ENCODE results near the gene AHDC1. TPM values are rescaled to one million over a fixed set of nuclear protein-coding genes. Genes with fewer than 3 reads are reported as not detected.

AHDC1 gene
- total RNA-seq, 1 experiment from 2014 or later: 20.8 TPM

DNA sequence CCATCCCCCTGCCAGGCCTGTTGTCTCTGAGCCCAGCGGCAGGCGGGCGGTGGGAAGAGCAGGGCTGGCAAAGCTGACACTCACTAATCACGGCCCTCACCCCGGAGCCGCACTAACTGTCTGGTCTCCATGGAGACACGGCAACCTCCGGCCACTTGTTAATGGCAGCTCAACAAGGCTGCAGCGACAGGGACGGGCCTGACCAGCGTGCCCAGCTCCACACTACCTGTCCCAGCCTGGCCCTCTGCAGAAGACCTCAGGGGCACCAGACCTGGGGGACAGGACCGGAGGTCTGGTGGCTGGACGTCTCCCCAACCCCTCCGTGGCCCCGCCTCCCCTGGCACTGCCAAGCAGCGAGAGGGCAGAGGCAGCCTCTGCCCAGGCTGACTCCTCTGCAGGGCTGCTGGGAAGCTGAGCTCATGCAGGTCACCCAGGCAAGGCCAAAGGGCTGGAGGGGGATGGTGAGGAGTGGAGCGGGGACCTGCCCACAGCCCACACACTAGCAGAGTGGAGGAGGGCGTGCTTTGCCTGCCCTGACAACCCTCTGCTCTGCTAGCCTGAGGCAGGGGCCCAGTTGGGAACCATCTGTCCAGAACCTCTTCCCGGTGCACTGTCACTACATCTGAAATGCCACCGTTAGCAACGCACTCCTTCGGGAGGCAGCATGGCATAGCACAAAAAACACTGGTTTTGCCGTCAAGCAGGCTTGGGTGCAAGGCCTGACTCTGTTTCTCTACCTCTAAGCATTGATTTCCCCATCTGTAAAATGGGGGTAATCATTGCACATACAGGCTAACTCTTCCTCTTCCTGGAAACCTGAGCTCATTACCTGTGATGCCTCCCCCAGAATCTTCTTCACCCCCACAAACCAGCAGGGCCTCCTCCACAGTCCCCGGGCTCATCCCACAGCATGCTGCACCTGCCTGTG lies 84.3 kb downstream of the AHDC1 start:
- no peak overlapping the region for H3K27ac Mint-ChIP-seq (ENCODE audit: unreplicated experiment)
- CTCF ChIA-PET: interaction anchor here (0.7 kb wide), 1 partner anchor 38 kb away, joined by 3 read pairs; no protein-coding TSS in a partner anchor
- DNase-seq: no peak
- BruUV-seq (replicated peaks): no TSS peak
- no peaks in the 10 kb centered on the region for H3K9me3 Mint-ChIP-seq (ENCODE audit: low read depth, unreplicated experiment)
- intact Hi-C loops (cut with micrococcal nuclease; ENCODE audit: unreplicated experiment): no loop called here
- no peaks in the 10 kb centered on the region for H3K36me3 Mint-ChIP-seq (ENCODE audit: insufficient read depth, unreplicated experiment)
- H3K27me3 Mint-ChIP-seq (ENCODE audit: unreplicated experiment): no peaks in the 10 kb centered on the region
- peaks cover 28% of the 10 kb centered on the region for H3K4me1 Mint-ChIP-seq (ENCODE audit: low read depth, unreplicated experiment)
- TF ChIP-seq, protein P1, sequence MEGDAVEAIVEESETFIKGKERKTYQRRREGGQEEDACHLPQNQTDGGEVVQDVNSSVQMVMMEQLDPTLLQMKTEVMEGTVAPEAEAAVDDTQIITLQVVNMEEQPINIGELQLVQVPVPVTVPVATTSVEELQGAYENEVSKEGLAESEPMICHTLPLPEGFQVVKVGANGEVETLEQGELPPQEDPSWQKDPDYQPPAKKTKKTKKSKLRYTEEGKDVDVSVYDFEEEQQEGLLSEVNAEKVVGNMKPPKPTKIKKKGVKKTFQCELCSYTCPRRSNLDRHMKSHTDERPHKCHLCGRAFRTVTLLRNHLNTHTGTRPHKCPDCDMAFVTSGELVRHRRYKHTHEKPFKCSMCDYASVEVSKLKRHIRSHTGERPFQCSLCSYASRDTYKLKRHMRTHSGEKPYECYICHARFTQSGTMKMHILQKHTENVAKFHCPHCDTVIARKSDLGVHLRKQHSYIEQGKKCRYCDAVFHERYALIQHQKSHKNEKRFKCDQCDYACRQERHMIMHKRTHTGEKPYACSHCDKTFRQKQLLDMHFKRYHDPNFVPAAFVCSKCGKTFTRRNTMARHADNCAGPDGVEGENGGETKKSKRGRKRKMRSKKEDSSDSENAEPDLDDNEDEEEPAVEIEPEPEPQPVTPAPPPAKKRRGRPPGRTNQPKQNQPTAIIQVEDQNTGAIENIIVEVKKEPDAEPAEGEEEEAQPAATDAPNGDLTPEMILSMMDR (IDR thresholded peaks at IDR 0.05; ENCODE audit: unreplicated experiment): no peak
- H3K4me3 Mint-ChIP-seq (ENCODE audit: low read depth, unreplicated experiment): no peak overlapping the region

DNA sequence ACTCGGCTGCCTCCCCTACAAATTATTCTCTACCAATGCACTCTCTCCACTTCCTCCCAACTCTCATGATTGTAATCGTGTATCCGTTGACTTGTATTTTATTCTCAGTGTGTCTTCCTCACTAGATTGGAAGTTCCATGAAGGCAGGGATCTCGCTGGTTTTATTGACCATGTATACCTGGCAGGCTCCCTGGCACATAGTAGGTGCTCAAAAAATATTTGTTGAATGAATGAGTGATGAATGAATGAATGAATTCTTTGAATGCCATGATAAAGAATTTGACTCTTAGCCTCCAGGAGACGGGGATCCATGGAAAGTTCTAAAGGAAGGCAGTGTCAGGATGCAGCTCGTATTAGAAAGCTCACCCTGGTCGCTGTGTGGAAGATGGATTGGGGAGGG lies 85.1 kb downstream of the AHDC1 start:
- no peak overlapping the region for H3K27ac Mint-ChIP-seq (ENCODE audit: unreplicated experiment)
- no peaks in the 10 kb centered on the region for H3K27me3 Mint-ChIP-seq (ENCODE audit: unreplicated experiment)
- CTCF ChIA-PET: interaction anchor here (0.7 kb wide), 1 partner anchor 39 kb away, joined by 3 read pairs; no protein-coding TSS in a partner anchor
- intact Hi-C loops (cut with micrococcal nuclease; ENCODE audit: unreplicated experiment): no loop called here
- no peak for DNase-seq
- TF ChIP-seq, protein P1 (IDR thresholded peaks at IDR 0.05; ENCODE audit: unreplicated experiment): no peak
- H3K4me1 Mint-ChIP-seq (ENCODE audit: low read depth, unreplicated experiment): peaks cover 28% of the 10 kb centered on the region
- no peaks in the 10 kb centered on the region for H3K9me3 Mint-ChIP-seq (ENCODE audit: low read depth, unreplicated experiment)
- no TSS peak for BruUV-seq (replicated peaks)
- no peak overlapping the region for H3K4me3 Mint-ChIP-seq (ENCODE audit: low read depth, unreplicated experiment)
- no peaks in the 10 kb centered on the region for H3K36me3 Mint-ChIP-seq (ENCODE audit: insufficient read depth, unreplicated experiment)

DNA sequence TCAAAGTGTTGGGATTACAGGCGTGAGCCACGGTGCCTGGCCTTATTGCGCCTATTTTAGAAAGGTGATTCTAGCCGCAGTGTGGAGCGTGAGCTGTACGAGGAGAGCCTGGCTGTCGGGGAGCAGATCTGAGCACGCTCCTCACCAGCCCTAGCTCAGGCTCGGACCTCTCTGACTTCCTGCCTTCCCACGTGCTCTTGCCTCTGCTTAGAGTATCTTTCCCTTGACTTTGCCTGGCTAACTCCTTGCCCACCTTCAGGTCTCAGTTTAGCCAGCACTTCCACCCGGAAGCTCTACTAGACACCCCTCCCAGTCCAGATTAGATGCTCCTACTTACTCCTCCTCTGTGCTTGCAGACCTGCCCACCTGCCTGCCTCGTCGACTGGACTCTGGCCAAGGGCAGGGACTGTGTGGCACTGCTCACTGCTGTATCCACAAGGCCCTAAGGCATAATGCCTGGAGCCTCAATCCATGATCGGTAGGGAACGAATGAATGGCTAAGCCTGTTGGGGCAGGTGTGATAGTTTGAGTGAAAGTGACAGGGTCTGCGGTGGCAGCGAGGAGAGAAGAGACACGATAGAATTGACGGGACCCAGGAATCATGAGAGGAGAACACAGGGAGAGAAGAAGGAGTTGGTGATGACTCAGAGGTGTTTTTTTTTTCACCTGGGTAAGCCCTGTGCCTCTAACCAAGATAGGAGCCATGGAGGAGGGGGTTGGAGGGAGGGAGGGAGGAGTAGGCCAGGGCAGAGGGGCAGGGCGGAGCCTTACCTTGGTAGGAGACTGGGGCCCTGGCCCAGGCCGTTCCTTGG lies 85.8 kb downstream of the AHDC1 start:
- Mint-ChIP-seq H3K27ac (ENCODE audit: unreplicated experiment) (no peak overlapping the region), H3K27me3 (ENCODE audit: unreplicated experiment) (no peaks in the 10 kb centered on the region), H3K4me3 (ENCODE audit: low read depth, unreplicated experiment) (no peak overlapping the region), H3K9me3 (ENCODE audit: low read depth, unreplicated experiment) (no peaks in the 10 kb centered on the region), H3K4me1 (ENCODE audit: low read depth, unreplicated experiment) (peaks cover 28% of the 10 kb centered on the region), H3K36me3 (ENCODE audit: insufficient read depth, unreplicated experiment) (no peaks in the 10 kb centered on the region)
- TF ChIP-seq, protein P1 (IDR thresholded peaks at IDR 0.05; ENCODE audit: unreplicated experiment): no peak
- BruUV-seq (replicated peaks): no TSS peak
- DNase-seq: no peak
- intact Hi-C loops (cut with micrococcal nuclease; ENCODE audit: unreplicated experiment): no loop called here
- CTCF ChIA-PET: no interaction called here

DNA sequence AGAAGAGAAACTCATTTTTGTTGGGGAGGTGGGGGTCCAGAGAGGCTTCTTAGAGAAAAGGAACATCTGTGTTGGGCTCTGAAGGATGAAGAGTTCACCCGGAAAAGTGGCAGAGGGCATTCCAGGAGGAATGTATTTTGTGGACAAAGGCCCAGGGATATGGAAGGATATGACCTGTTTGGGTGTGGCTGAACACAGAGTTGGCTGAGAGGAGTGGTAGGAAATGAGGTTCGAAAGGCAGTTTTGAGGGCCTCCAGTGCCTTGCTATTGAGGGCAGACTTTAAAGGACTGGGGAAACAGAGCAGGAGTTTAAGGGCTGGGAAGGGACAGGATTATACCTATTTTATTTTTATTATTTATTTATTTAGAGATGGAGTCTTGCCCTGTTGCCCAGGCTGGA lies 86.6 kb downstream of the AHDC1 start:
- intact Hi-C loops (cut with micrococcal nuclease; ENCODE audit: unreplicated experiment): no loop called here
- Mint-ChIP-seq H3K27ac (ENCODE audit: unreplicated experiment) (no peak overlapping the region), H3K36me3 (ENCODE audit: insufficient read depth, unreplicated experiment) (no peaks in the 10 kb centered on the region), H3K4me3 (ENCODE audit: low read depth, unreplicated experiment) (no peak overlapping the region), H3K4me1 (ENCODE audit: low read depth, unreplicated experiment) (peaks cover 28% of the 10 kb centered on the region), H3K9me3 (ENCODE audit: low read depth, unreplicated experiment) (no peaks in the 10 kb centered on the region), H3K27me3 (ENCODE audit: unreplicated experiment) (no peaks in the 10 kb centered on the region)
- DNase-seq: no peak
- no TSS peak for BruUV-seq (replicated peaks)
- TF ChIP-seq, protein P1 (IDR thresholded peaks at IDR 0.05; ENCODE audit: unreplicated experiment): no peak
- CTCF ChIA-PET: no interaction called here
